ENCODE results near the gene INPP5A.

INPP5A gene

GRCh38 chr10:132610071-132610701 is 72.6 kb downstream of the INPP5A start:
- DNase-seq = no peak
- ATAC-seq = no peak
- no peak overlapping the region for H3K4me3 Mint-ChIP-seq
- peaks cover 4% of the 10 kb centered on the region for H3K9me3 Mint-ChIP-seq
- H3K36me3 Mint-ChIP-seq (ENCODE audit: low read depth) = peaks cover 2% of the 10 kb centered on the region
- H3K4me1 Mint-ChIP-seq = peaks cover 19% of the 10 kb centered on the region
- H3K27ac Mint-ChIP-seq = no peak overlapping the region
- H3K27me3 Mint-ChIP-seq = no peaks in the 10 kb centered on the region

- H3K4me3 Mint-ChIP-seq = no peak overlapping the region
- ATAC-seq (no peak), DNase-seq (no peak)
- H3K9me3 Mint-ChIP-seq = peaks cover 9% of the 10 kb centered on the region
- peaks cover 7% of the 10 kb centered on the region for H3K36me3 Mint-ChIP-seq (ENCODE audit: low read depth)
- H3K27ac Mint-ChIP-seq = no peak overlapping the region
- H3K4me1 Mint-ChIP-seq = peaks cover 28% of the 10 kb centered on the region
- peaks cover 2% of the 10 kb centered on the region for H3K27me3 Mint-ChIP-seq
These were observed 73.7 kb downstream of the INPP5A start for GRCh38 chr10:132611026-132611910.

- DNase-seq (no peak), ATAC-seq (no peak)
- Mint-ChIP-seq H3K27me3 (peaks cover 5% of the 10 kb centered on the region), H3K4me1 (peaks cover 31% of the 10 kb centered on the region), H3K4me3 (no peak overlapping the region), H3K36me3 (ENCODE audit: low read depth) (peaks cover 12% of the 10 kb centered on the region), H3K9me3 (peaks cover 15% of the 10 kb centered on the region), H3K27ac (no peak overlapping the region)
These were observed 74.4 kb downstream of the INPP5A start for GRCh38 chr10:132611986-132612385.

DNA sequence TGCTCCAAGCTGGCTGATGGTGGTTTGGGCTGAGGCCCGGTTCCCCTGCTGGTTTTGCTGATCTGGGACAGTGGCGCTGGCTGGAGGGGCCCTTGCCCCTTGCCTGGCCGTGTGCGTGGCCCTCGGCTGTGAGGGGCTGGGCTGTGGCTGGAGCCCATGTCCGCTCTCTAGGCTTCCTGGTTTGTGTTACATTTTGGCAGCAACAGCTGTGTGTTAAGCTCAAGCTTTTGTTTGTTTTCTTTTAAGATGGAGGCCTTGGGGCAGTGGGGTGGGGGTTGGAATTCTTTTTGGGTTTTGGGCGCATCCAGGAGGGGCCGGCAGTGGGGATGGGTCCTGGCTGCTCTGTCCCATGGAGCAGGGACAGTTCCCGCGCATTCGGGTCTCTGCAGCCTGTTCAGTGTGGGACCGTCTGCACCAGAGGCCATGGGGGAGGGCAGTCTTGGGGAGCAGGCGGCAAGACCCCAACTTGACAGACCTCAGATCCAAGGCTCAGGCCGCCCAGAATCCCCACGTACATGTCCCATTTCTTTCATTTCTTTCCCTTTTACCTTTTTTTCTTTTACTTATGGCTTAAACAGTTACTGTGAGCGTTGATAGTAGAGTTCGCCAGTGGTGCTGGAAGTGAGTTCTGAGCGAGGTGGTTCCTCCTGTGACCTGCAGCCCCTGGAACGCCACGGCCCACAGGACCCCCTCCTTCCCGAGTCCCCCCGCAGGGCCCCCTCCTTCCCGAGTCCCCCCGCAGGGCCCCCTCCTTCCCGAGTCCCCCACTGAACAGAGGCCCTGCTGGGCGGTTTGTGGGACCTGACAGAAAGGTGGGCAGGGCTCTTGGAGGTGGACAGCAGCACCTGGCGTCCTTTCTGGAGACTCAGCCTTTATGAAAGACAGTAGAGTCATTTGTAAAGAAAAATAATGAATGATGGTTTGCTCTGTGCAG is 75.3 kb downstream of the INPP5A start:
- peaks cover 15% of the 10 kb centered on the region for H3K9me3 Mint-ChIP-seq
- H3K27me3 Mint-ChIP-seq = peaks cover 5% of the 10 kb centered on the region
- H3K4me1 Mint-ChIP-seq = peaks cover 33% of the 10 kb centered on the region
- H3K36me3 Mint-ChIP-seq (ENCODE audit: low read depth) = peaks cover 19% of the 10 kb centered on the region
- no peak overlapping the region for H3K27ac Mint-ChIP-seq
- ATAC-seq (no peak), DNase-seq (no peak)
- H3K4me3 Mint-ChIP-seq = no peak overlapping the region

DNA sequence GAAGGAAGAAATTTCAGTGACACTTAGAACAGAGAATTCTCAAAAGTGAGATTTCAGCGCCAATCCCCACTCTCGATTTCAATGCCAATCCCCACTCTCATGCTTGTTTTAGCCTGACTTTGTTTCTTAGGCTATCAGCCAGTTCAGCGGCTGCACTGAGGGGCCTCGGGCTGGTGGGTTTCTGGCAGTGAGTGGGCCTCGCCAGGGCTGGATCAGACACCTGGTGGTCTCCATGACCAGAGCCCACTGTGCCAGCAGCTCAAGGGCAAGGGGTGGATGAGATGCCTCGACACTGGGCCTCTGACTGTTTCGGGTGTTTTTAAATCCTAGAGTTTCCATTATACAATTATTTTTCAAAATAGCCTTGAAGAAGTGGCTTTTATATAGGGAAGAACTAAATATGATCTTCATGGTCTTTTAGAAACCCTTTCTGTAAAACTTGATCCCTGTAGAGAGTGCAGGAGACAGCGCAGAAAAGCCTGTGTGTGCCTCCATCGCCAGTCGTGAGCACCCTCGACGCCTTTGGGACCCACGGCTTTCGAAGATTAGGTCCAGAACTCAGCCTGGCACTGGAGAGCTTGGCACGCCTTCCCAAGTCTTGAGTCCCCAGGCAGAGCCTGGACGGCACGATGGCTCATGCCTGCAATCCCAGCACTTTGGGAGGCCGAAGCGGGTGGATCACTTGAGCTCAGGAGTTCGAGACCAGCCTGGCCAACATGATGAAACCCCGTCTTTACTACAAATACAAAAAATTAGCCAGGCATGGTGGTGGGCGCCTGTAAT is 76.2 kb downstream of the INPP5A start:
- no peak overlapping the region for H3K27ac Mint-ChIP-seq

GRCh38 chr10:132614431-132615340 is 77.1 kb downstream of the INPP5A start:
- no peak for ATAC-seq
- Mint-ChIP-seq H3K4me3 (no peak overlapping the region), H3K36me3 (ENCODE audit: low read depth) (peaks cover 29% of the 10 kb centered on the region), H3K4me1 (peaks cover 33% of the 10 kb centered on the region), H3K9me3 (peaks cover 21% of the 10 kb centered on the region), H3K27me3 (peaks cover 5% of the 10 kb centered on the region), H3K27ac (no peak overlapping the region)
- no peak for DNase-seq

More for the DNA sequence above, 76.2 kb downstream of the INPP5A start:
- Mint-ChIP-seq H3K4me3 (no peak overlapping the region), H3K27me3 (peaks cover 5% of the 10 kb centered on the region), H3K4me1 (peaks cover 33% of the 10 kb centered on the region), H3K36me3 (ENCODE audit: low read depth) (peaks cover 26% of the 10 kb centered on the region), H3K9me3 (peaks cover 18% of the 10 kb centered on the region)
- ATAC-seq = no peak
- DNase-seq = no peak

DNA sequence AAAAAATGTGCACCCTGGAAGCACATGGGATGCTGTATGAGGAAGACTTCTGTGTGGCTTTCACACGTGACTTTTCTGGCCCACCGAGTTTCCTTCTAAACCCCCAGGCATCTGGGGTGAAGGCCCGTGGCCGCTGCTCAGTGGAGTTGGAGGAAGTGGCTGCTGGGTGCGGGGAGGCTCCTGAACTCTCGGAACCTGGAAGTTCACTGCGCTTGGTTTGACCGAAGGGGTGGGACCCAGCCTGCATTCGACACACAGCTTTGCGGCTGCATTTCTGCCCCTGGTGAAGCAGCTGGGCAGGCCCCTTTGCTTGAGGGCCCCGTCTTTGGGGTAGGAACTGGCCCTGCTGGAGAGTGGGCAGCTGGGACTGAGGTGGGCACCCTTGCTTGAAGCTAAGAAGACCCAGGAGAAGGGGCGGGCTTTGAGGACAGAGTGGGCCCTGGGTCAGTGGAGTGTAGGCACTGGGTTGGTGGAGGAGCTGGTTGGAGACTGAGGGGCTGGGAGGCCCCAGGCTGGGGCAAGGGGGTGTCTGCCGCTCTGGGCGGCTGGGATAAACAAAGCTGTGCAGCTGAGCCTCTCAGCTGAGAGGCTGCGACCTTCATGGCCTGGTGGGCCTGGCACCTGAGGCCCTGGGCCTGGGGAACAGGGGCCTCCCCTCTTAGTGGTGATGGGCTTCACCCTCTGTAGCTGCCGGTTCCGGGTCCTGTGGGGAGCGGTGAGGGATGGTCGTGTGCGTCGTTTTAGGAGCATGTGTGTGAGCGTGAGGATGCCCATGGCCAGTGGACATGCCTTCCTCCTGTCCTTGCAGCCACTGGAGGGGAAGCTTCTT is 78.0 kb downstream of the INPP5A start:
- peak overlapping the region; percentile 71 for H3K4me3 Mint-ChIP-seq
- H3K9me3 Mint-ChIP-seq = peaks cover 27% of the 10 kb centered on the region
- peak overlapping the region; percentile 95 for H3K27ac Mint-ChIP-seq
- peaks cover 35% of the 10 kb centered on the region for H3K36me3 Mint-ChIP-seq (ENCODE audit: low read depth)
- peaks cover 5% of the 10 kb centered on the region for H3K27me3 Mint-ChIP-seq
- DNase-seq = no peak
- ATAC-seq = peak; percentile 3
- H3K4me1 Mint-ChIP-seq = peaks cover 33% of the 10 kb centered on the region

- Mint-ChIP-seq H3K4me3 (peak overlapping the region; percentile 71), H3K9me3 (peaks cover 31% of the 10 kb centered on the region), H3K36me3 (ENCODE audit: low read depth) (peaks cover 37% of the 10 kb centered on the region), H3K27me3 (peaks cover 5% of the 10 kb centered on the region), H3K27ac (peak overlapping the region; percentile 95), H3K4me1 (peaks cover 27% of the 10 kb centered on the region)
- DNase-seq (peak; percentile 78), ATAC-seq (peak; percentile 78)
These were observed 78.8 kb downstream of the INPP5A start for GRCh38 chr10:132616170-132616995.

GRCh38 chr10:132616996-132617736 is 79.6 kb downstream of the INPP5A start:
- peaks cover 24% of the 10 kb centered on the region for H3K4me1 Mint-ChIP-seq
- ATAC-seq (no peak), DNase-seq (no peak)
- H3K27me3 Mint-ChIP-seq = peaks cover 5% of the 10 kb centered on the region
- peaks cover 38% of the 10 kb centered on the region for H3K9me3 Mint-ChIP-seq
- H3K4me3 Mint-ChIP-seq = no peak overlapping the region
- no peak overlapping the region for H3K27ac Mint-ChIP-seq
- H3K36me3 Mint-ChIP-seq (ENCODE audit: low read depth) = peaks cover 39% of the 10 kb centered on the region

- Mint-ChIP-seq H3K4me1 (peaks cover 20% of the 10 kb centered on the region), H3K27me3 (peaks cover 5% of the 10 kb centered on the region), H3K27ac (no peak overlapping the region), H3K4me3 (no peak overlapping the region), H3K9me3 (peaks cover 38% of the 10 kb centered on the region), H3K36me3 (ENCODE audit: low read depth) (peaks cover 39% of the 10 kb centered on the region)
- DNase-seq (no peak), ATAC-seq (no peak)
These were observed 80.1 kb downstream of the INPP5A start for GRCh38 chr10:132617737-132618052.

- Mint-ChIP-seq H3K27ac (no peak overlapping the region), H3K4me1 (peaks cover 20% of the 10 kb centered on the region), H3K27me3 (peaks cover 5% of the 10 kb centered on the region), H3K36me3 (ENCODE audit: low read depth) (peaks cover 39% of the 10 kb centered on the region), H3K4me3 (no peak overlapping the region), H3K9me3 (peaks cover 38% of the 10 kb centered on the region)
- no peak for DNase-seq
- ATAC-seq = no peak
These were observed 80.8 kb downstream of the INPP5A start for GRCh38 chr10:132618158-132618919.
